GM18520 (cell line): ENCODE measurements around the gene LMF1.

Source experiments
- ATAC-seq: cut with Tn5 transposase; IDR thresholded peaks from one replicate; pipeline ENCODE4 v1.9.1; 2021; ENCODE audit not compliant: unreplicated experiment

The LMF1 gene

DNA sequence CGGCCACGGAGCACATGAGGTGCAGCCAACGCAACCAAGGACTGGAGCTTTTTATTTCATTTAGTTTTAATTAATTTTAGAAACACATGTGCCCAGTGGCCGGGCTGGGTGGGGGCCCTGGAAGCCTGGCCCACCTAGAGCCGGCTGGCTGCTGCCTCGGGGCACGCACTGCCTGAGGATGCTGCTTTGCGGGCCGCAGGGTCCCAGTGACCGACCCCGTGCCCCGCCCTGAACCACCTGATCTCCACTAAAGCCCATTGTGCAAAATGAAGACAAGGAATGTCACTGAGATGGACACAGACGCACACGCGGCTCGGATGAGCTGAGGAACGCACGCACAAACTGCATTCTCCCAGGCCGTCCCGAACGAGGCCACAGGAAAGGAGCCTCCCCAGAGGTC, 39.6 kb downstream of the LMF1 start:
- no peak for ATAC-seq

GRCh38 chr16:930511-930910, 40.3 kb downstream of the LMF1 start:
- no peak for ATAC-seq

DNA sequence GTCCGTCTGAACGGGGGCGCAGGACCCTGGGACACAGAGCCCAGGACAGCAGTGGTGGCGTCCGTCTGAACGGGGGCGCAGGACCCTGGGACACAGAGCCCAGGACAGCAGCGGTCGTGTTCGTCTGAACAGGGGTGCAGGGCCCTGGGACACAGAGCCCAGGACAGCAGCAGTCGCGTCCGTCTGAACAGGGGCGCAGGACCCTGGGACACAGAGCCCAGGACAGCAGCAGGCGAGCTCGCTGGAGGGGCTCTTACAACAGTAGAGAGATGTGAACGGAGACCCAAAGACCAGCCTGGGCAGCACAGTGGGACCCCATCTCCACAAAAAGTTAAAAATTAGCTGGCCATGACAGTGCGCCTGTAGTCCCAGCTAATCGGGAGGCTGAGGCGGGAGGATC, 40.7 kb downstream of the LMF1 start:
- ATAC-seq: no peak

GRCh38 chr16:929227-930073, 41.3 kb downstream of the LMF1 start:
- ATAC-seq: no peak

GRCh38 chr16:928526-928925, 42.3 kb downstream of the LMF1 start:
- ATAC-seq: no peak

- ATAC-seq: no peak
These were observed 42.9 kb downstream of the LMF1 start for GRCh38 chr16:927931-928330.

DNA sequence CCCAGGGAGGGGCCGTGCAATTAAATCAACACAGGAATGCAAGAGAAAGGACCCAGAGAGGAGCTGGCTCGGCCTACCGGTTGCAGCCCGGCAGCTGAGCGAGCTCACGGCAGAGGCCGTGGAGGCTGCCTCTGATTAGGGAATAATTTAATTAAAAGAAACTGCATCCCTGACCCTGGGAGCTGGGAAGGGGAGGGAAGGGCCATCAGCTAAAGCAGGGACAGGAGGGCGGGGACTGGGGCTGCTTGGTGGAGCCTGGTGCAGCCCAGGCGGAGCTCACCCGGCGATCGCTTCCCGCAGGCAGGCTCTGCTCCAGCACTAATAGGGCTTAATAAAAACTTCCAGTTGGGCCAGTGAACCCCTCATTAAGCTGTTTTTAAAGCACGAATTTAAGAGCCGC, 43.4 kb downstream of the LMF1 start:
- no peak for ATAC-seq

GRCh38 chr16:926715-927114, 44.1 kb downstream of the LMF1 start:
- ATAC-seq: no peak

DNA sequence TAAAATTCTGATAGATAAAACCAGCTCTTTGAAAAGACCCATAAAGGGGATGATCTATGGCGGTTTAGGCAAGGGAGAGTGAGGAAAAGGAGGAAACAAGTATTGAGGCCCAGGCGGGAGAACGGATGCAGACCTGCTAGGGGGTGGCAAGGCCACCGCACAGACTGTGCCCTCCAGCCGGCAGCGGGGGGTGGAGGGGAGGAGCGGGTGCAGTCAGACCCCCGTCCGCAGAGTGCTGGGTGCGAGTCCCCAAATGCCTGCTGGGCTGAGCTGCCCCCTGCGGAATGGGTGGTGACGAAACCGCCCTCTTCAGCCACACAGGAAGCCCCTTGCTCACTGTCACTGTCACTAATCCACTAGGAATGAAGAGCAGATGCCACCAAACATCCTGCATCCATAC, 46.0 kb downstream of the LMF1 start:
- no peak for ATAC-seq

- no peak for ATAC-seq
These were observed 46.7 kb downstream of the LMF1 start for GRCh38 chr16:924063-924462.

GRCh38 chr16:923184-923583, 47.6 kb downstream of the LMF1 start:
- no peak for ATAC-seq

DNA sequence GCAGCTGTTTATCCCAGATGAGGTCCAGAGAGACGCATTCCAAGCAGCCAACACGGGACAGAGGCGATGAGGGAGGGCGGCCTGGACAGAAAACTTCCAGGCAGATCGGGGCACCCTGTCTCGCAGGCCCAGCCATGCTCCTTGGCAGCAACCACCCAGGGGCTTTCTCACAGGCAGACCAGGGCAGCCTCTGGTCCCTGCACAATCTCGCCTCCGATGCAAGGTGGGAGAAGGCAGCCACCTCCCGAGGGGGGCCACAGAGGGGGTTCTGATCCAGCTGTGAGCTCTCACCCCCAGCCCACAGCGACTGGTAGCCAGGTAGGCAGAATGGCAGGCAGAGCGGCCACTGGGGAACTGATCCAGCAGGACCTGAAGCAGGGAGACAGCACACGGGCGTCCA, 48.7 kb downstream of the LMF1 start:
- ATAC-seq: no peak

- no peak for ATAC-seq
These were observed 49.4 kb downstream of the LMF1 start for GRCh38 chr16:921321-921905.

DNA sequence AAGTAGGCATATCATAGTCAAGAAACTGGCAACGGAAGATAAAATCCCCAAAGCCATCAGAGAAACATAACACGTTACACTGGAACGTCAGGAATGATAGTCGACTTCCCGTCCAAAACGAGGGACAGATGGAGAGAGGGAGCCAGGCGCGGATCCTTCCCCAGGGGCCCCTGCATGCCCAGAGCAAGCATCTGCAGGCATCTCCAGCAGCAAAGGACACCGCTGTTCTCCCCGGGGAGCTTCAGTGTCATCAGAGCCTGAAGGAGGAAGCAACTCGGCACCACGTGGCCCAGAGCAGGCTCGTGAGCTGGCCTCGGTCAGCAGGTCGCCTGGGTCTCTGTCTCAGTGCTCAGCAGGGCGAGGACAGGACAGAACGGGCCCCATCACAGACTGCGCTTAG, 50.1 kb downstream of the LMF1 start:
- ATAC-seq: no peak

GRCh38 chr16:920051-920681, 50.6 kb downstream of the LMF1 start:
- ATAC-seq: no peak

GRCh38 chr16:919658-920050, 51.1 kb downstream of the LMF1 start:
- ATAC-seq: no peak

- ATAC-seq: no peak
These were observed 51.8 kb downstream of the LMF1 start for GRCh38 chr16:918741-919657.

GRCh38 chr16:918068-918467, 52.7 kb downstream of the LMF1 start:
- no peak for ATAC-seq

DNA sequence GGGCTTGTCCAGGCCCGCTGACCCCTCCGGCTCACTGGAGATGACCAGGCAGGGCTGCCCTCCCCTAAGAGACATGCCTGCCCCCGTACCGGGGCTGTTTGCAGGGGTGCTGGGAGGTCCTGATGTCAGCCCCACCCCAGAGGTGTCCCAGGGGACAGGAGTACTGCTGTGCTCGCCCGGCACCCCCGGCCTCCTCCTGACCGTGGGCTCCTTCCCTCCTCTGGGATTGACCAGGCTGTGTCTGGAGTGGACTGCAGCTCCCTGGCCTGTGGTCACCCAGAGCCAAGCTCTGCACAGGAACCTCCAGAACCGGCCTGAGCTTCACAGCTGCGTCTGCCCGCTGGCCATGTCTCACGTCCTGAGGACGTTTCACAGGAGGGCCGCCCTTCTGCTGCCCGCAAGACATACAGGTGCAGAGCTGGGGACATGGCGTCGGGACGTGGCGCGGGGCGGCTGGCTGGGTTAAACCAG, 53.2 kb downstream of the LMF1 start:
- ATAC-seq: no peak

DNA sequence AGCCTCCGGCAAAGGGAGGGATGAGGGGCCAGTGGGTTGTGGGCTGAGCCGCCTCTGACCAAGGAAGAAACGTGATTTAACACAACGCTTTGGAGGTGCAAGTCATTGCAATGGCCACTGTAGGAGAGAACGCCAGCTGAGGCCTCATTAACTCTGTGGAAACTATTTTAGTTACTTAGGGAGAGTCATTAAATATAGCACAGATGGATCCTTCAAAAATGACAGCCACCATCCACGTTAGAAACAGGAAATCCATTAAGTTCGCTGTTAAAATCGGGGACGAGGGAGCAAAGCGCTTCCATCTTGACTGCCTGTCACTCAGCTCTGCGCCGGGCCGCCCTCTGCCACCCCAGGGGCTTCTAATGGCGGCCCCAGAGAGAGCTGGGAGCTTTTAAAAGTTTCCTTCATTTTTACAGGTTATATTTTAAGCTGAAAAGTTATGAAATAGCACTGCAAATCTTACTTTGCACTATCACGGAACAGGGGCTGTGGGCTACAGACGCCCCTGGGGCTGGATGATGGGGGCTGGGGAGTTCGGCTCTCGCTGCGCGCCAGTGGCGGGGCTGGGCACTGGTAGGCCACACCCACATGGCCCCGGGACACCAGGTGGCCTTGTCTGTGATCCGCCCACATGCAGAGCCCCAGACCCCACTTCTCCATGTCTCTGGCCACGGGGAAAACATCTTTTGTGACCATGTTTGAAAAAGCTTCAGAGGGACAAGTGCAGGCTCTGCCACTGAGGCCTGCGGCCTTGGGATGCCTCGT, 54.6 kb downstream of the LMF1 start:
- no peak for ATAC-seq
